HUES6 (cell line): ENCODE data around the gene JADE2.

ENCODE experiments used
- H3K27ac ChIP-seq: 2 replicates; pipeline ENCODE4 v1.7.0; 2013; ENCODE audit warnings: low read depth, mild to moderate bottlenecking, low read length, inconsistent platforms
- H3K27me3 ChIP-seq: 2 replicates; pipeline ENCODE4 v1.6.1; 2013; ENCODE audit warnings: low read length; ENCODE audit not compliant: control insufficient read depth, insufficient read depth
- H3K36me3 ChIP-seq: 2 replicates; pipeline ENCODE4 v1.6.1; 2013; ENCODE audit warnings: low read length; ENCODE audit not compliant: control insufficient read depth, insufficient read depth
- H3K4me1 ChIP-seq: 2 replicates; pipeline ENCODE4 v1.6.1; 2013; ENCODE audit warnings: low read length; ENCODE audit not compliant: control insufficient read depth, insufficient read depth
- H3K4me3 ChIP-seq: 2 replicates; pipeline ENCODE4 v1.5.1; 2013; ENCODE audit warnings: low read depth, low read length
- H3K9ac ChIP-seq: one replicate; pipeline ENCODE4 v1.6.1; 2013; ENCODE audit warnings: mild to moderate bottlenecking, low read length
- H3K9me3 ChIP-seq: 2 replicates; pipeline ENCODE4 v1.6.1; 2013; ENCODE audit warnings: low read depth, low read length; ENCODE audit not compliant: control insufficient read depth, insufficient read depth

Gene JADE2

GRCh38 chr5:134626369-134627014, 101.0 kb downstream of the JADE2 start:
- H3K4me1 ChIP-seq = no peaks in the 10 kb centered on the region
- no peak overlapping the region for H3K4me3 ChIP-seq
- no peak overlapping the region for H3K27ac ChIP-seq
- H3K36me3 ChIP-seq = peaks cover 11% of the 10 kb centered on the region
- no peak overlapping the region for H3K9ac ChIP-seq
- no peaks in the 10 kb centered on the region for H3K9me3 ChIP-seq
- H3K27me3 ChIP-seq = no peaks in the 10 kb centered on the region
